ENCODE measurements around the gene NEDD4. TPM values are rescaled to one million over a fixed set of nuclear protein-coding genes. Genes with fewer than 3 reads are reported as not detected.

The NEDD4 gene
- total RNA-seq, 1 experiment from 2014 or later, result 57.7 TPM

GRCh38 chr15:55992769-55993110 lies 672 bp downstream of the NEDD4 start:
- H3K4me3 Mint-ChIP-seq (ENCODE audit: unreplicated experiment), result peak overlapping the region; percentile 83
- CTCF ChIA-PET, result interaction anchor here (0.6 to 7.5 kb wide), 9 partner anchors 9 to 417 kb away, joined by 3 to 79 read pairs (median 6); no protein-coding TSS in a partner anchor
- peak overlapping the region; percentile 72 for H3K27ac Mint-ChIP-seq (ENCODE audit: low read depth, unreplicated experiment)
- TF ChIP-seq, protein P1, sequence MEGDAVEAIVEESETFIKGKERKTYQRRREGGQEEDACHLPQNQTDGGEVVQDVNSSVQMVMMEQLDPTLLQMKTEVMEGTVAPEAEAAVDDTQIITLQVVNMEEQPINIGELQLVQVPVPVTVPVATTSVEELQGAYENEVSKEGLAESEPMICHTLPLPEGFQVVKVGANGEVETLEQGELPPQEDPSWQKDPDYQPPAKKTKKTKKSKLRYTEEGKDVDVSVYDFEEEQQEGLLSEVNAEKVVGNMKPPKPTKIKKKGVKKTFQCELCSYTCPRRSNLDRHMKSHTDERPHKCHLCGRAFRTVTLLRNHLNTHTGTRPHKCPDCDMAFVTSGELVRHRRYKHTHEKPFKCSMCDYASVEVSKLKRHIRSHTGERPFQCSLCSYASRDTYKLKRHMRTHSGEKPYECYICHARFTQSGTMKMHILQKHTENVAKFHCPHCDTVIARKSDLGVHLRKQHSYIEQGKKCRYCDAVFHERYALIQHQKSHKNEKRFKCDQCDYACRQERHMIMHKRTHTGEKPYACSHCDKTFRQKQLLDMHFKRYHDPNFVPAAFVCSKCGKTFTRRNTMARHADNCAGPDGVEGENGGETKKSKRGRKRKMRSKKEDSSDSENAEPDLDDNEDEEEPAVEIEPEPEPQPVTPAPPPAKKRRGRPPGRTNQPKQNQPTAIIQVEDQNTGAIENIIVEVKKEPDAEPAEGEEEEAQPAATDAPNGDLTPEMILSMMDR (IDR thresholded peaks at IDR 0.05; ENCODE audit: unreplicated experiment), result no peak
- no peaks in the 10 kb centered on the region for H3K9me3 Mint-ChIP-seq (ENCODE audit: unreplicated experiment)
- intact Hi-C loops (cut with micrococcal nuclease), result loop anchor here (1.0 to 2.0 kb wide), 4 partner anchors 48 to 254 kb away; no protein-coding TSS in a partner anchor
- H3K4me1 Mint-ChIP-seq (ENCODE audit: insufficient read depth, unreplicated experiment), result peaks cover 35% of the 10 kb centered on the region
- POLR2A ChIA-PET, result interaction anchor here (0.7 to 11.8 kb wide), 20 partner anchors 9 to 584 kb away, joined by 3 to 213 read pairs (median 5); partner anchors contain the start of gene PIERCE2
- BruUV-seq (replicated peaks), result no TSS peak
- no peak for DNase-seq (ENCODE audit: unreplicated experiment)
- no peaks in the 10 kb centered on the region for H3K27me3 Mint-ChIP-seq (ENCODE audit: insufficient read depth, unreplicated experiment)
- H3K36me3 Mint-ChIP-seq (ENCODE audit: insufficient read depth, unreplicated experiment), result peaks cover 20% of the 10 kb centered on the region

DNA sequence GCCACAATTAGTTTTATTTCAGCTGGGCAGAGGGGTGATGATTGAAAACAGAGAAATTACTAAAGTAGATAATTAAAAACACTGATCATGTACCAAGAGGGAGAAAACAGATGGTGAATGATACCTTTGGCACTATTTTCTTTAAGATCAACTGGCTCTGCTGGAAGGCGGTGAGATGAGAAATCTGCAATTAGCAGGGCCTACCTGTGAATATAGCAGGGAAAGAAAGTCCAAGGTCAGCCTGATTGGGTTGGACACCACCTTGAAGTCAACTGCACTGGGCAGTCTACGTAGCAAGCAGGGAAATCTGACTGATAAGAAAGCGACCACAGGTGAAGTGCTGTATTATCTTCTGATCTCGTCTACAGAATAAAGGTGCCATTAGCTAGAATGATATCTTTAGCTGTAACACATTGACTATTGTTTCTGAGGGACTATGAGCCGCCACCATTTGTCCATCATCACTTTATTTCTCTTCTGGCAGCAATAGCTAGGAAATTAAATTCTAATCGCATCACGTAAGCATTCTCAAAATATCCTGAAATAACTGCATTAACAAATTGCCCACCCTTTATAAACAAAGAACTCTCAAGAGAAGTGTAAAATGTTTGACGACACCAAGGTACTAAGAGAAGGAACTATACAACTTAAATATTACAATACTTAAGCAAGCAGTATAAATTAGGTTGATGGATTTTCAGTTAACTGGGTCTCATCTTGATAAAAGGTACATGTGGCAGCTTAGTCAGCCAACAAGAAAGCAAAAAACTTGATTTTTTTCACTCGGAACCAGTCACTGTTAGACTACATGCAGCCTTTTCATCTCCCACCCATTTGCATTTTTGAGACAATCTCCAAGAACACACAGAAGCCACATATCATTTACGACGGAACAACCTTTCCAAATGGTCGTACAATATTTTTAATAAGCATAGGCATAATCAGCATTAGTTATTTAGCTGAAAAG lies 1.3 kb downstream of the NEDD4 start:
- H3K27me3 Mint-ChIP-seq (ENCODE audit: insufficient read depth, unreplicated experiment), result no peaks in the 10 kb centered on the region
- peak overlapping the region; percentile 83 for H3K4me3 Mint-ChIP-seq (ENCODE audit: unreplicated experiment)
- no peak for DNase-seq (ENCODE audit: unreplicated experiment)
- intact Hi-C loops (cut with micrococcal nuclease), result loop anchor here (2.0 kb wide), 2 partner anchors 75 to 255 kb away; no protein-coding TSS in a partner anchor
- TF ChIP-seq, protein P1 (IDR thresholded peaks at IDR 0.05; ENCODE audit: unreplicated experiment), result no peak
- H3K36me3 Mint-ChIP-seq (ENCODE audit: insufficient read depth, unreplicated experiment), result peaks cover 15% of the 10 kb centered on the region
- POLR2A ChIA-PET, result interaction anchor here (0.6 to 11.8 kb wide), 21 partner anchors 8 to 584 kb away, joined by 3 to 213 read pairs (median 4); partner anchors contain the start of gene PIERCE2
- CTCF ChIA-PET, result interaction anchor here (0.6 to 7.5 kb wide), 9 partner anchors 9 to 418 kb away, joined by 3 to 79 read pairs (median 6); no protein-coding TSS in a partner anchor
- H3K9me3 Mint-ChIP-seq (ENCODE audit: unreplicated experiment), result no peaks in the 10 kb centered on the region
- H3K4me1 Mint-ChIP-seq (ENCODE audit: insufficient read depth, unreplicated experiment), result peaks cover 34% of the 10 kb centered on the region
- TSS peak; percentile 29 for BruUV-seq (replicated peaks)
- peak overlapping the region; percentile 72 for H3K27ac Mint-ChIP-seq (ENCODE audit: low read depth, unreplicated experiment)

DNA sequence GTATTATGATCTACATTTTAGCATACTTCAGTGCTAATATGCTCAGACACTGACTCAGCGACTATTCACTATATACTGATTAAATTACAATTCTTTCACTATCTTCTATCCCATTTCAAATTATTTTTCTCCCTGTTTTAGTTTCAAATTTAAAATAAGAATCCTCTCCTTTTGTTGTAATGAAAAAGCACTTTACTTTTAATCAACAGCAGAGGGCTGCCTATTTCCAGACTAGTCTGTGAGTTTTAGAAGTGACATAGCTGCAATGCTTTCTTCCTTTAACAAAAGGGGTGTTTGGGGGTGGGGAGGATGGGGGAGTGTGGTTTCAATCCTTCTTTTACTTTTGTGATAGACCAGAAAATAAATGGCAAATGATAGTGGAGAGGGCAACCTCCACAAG lies 2.4 kb downstream of the NEDD4 start:
- H3K4me1 Mint-ChIP-seq (ENCODE audit: insufficient read depth, unreplicated experiment), result peaks cover 23% of the 10 kb centered on the region
- H3K4me3 Mint-ChIP-seq (ENCODE audit: unreplicated experiment), result peak overlapping the region; percentile 83
- ChIA-PET POLR2A (interaction anchor here (0.9 to 6.8 kb wide), 3 partner anchors 62 to 254 kb away, joined by 3 to 27 read pairs (median 4); no protein-coding TSS in a partner anchor), CTCF (interaction anchor here (3.8 kb wide), 1 partner anchor 57 kb away, joined by 16 read pairs; no protein-coding TSS in a partner anchor)
- TF ChIP-seq, protein P1 (IDR thresholded peaks at IDR 0.05; ENCODE audit: unreplicated experiment), result no peak
- no peaks in the 10 kb centered on the region for H3K9me3 Mint-ChIP-seq (ENCODE audit: unreplicated experiment)
- no TSS peak for BruUV-seq (replicated peaks)
- peaks cover 14% of the 10 kb centered on the region for H3K36me3 Mint-ChIP-seq (ENCODE audit: insufficient read depth, unreplicated experiment)
- H3K27me3 Mint-ChIP-seq (ENCODE audit: insufficient read depth, unreplicated experiment), result no peaks in the 10 kb centered on the region
- no peak for DNase-seq (ENCODE audit: unreplicated experiment)
- peak overlapping the region; percentile 59 for H3K27ac Mint-ChIP-seq (ENCODE audit: low read depth, unreplicated experiment)
- intact Hi-C loops (cut with micrococcal nuclease), result no loop called here

- Mint-ChIP-seq H3K27me3 (ENCODE audit: insufficient read depth, unreplicated experiment) (no peaks in the 10 kb centered on the region), H3K27ac (ENCODE audit: low read depth, unreplicated experiment) (peak overlapping the region; percentile 59), H3K36me3 (ENCODE audit: insufficient read depth, unreplicated experiment) (peaks cover 15% of the 10 kb centered on the region), H3K9me3 (ENCODE audit: unreplicated experiment) (no peaks in the 10 kb centered on the region), H3K4me1 (ENCODE audit: insufficient read depth, unreplicated experiment) (peaks cover 21% of the 10 kb centered on the region), H3K4me3 (ENCODE audit: unreplicated experiment) (no peak overlapping the region)
- TF ChIP-seq, protein P1 (IDR thresholded peaks at IDR 0.05; ENCODE audit: unreplicated experiment), result no peak
- intact Hi-C loops (cut with micrococcal nuclease), result no loop called here
- ChIA-PET CTCF (interaction anchor here (1.0 to 1.6 kb wide), 4 partner anchors 65 to 255 kb away, joined by 3 to 6 read pairs (median 4); no protein-coding TSS in a partner anchor), POLR2A (interaction anchor here (1.0 to 6.8 kb wide), 5 partner anchors 8 to 75 kb away, joined by 4 to 27 read pairs (median 5); no protein-coding TSS in a partner anchor)
- no peak for DNase-seq (ENCODE audit: unreplicated experiment)
- no TSS peak for BruUV-seq (replicated peaks)
Measured at GRCh38 chr15:55990516-55990915, 2.9 kb downstream of the NEDD4 start.
